Measurements from ENCODE around the gene WLS. TPM values are rescaled to one million over a fixed set of nuclear protein-coding genes. Genes with fewer than 3 reads are reported as not detected.

The WLS gene
- polyA plus RNA-seq, 1 donor from 2014 or later, result 8.8 TPM

DNA sequence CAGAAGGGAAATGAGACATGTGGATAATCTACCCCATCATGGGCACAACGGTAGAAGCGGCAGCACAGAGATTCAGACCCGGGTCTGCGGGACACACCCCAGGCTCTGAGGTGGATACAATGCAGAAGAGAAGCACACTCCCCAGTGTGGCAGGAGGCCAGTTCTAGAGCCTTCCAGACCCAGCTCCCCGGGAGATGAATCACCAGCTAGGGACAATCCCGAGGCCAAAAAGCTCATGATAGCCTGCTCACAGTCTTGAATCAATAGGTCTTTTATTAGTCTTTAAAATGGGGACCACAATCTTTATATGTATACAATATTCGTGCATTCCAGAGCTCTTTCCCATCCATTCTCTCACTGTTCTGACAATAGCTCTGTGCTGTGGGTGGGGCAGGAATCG, 124.6 kb downstream of the WLS start:
- H3K9me2 ChIP-seq (ENCODE audit: insufficient read depth, low read length), result no peaks in the 10 kb centered on the region
- H3K79me2 ChIP-seq (replicated peaks; ENCODE audit: insufficient read depth, low read length), result no peaks in the 10 kb centered on the region
- no peak overlapping the region for H2AFZ ChIP-seq (ENCODE audit: low read depth, low read length)
- H3K27me3 ChIP-seq (ENCODE audit: insufficient read depth, low read depth, low read length), result no peaks in the 10 kb centered on the region
- H3K27ac ChIP-seq (ENCODE audit: low read length), result no peak overlapping the region
- no peak overlapping the region for H3K9ac ChIP-seq (ENCODE audit: low read length)
- H3K4me2 ChIP-seq (ENCODE audit: low read length), result no peak overlapping the region
- H3F3A ChIP-seq (ENCODE audit: insufficient read depth, low read length, poor library complexity, severe bottlenecking), result no peaks in the 10 kb centered on the region
- no peak overlapping the region for H3K4me3 ChIP-seq (ENCODE audit: low read length)
- no peaks in the 10 kb centered on the region for H3K9me3 ChIP-seq (ENCODE audit: low read length)
- no peaks in the 10 kb centered on the region for H3K36me3 ChIP-seq (ENCODE audit: insufficient read depth, low read length)
- no peak for TF ChIP-seq REST (IDR thresholded peaks at IDR 0.05; ENCODE audit: borderline replicate concordance)
- TF ChIP-seq TAF1 (IDR thresholded peaks at IDR 0.05; ENCODE audit: low read depth), result no peak
- no peak for TF ChIP-seq CTCF (IDR thresholded peaks at IDR 0.05; ENCODE audit: poor library complexity, severe bottlenecking)
- no peak for TF ChIP-seq MXI1 (conservative IDR thresholded peaks at IDR 0.05; ENCODE audit: poor library complexity, severe bottlenecking)
- TF ChIP-seq EZH2 (IDR thresholded peaks at IDR 0.05; ENCODE audit: borderline replicate concordance, insufficient read depth, low read length, poor library complexity, severe bottlenecking), result no peak
- H4K20me1 ChIP-seq (ENCODE audit: insufficient read depth), result no peaks in the 10 kb centered on the region

DNA sequence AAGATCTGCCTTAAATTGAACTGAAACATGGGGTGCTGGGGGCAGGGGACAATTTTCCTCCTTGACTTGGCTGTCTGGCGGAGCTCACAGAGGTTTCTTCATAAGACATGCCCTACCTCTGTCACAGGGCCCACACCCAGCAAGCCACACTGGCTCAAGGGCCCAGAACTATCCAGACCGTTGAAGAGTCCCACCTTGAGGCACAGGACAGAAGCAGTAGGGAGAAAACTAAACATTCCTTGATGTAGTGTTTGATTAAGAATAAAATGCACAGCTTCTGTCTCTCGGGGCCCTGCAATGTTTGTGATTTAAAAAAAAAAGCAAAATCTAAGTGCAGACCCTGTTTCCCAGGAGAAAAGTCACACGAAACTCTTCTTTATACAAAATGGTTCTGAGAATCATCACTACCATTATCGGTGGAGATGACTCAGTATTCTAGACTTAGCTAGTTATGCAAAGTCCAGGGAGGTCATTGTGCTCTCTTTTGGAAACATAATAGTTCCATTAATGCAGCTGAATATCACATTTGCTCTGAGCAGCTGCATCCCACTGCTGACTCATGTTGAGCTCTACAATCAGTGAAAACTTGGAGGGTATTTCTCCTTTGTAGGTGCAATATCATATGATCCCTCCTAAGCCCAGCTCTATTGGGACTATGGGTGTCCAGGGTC, 128.3 kb downstream of the WLS start:
- Histone ChIP-seq H4K20me1 (ENCODE audit: insufficient read depth) (no peaks in the 10 kb centered on the region), H2AFZ (ENCODE audit: low read depth, low read length) (no peak overlapping the region), H3K27me3 (ENCODE audit: insufficient read depth, low read depth, low read length) (no peaks in the 10 kb centered on the region), H3K9me2 (ENCODE audit: insufficient read depth, low read length) (no peaks in the 10 kb centered on the region), H3K36me3 (ENCODE audit: insufficient read depth, low read length) (no peaks in the 10 kb centered on the region), H3K9me3 (ENCODE audit: low read length) (no peaks in the 10 kb centered on the region), H3K27ac (ENCODE audit: low read length) (no peak overlapping the region), H3K4me2 (ENCODE audit: low read length) (no peak overlapping the region), H3K4me3 (ENCODE audit: low read length) (no peak overlapping the region), H3K9ac (ENCODE audit: low read length) (no peak overlapping the region), H3K79me2 (replicated peaks; ENCODE audit: insufficient read depth, low read length) (no peaks in the 10 kb centered on the region), H3F3A (ENCODE audit: insufficient read depth, low read length, poor library complexity, severe bottlenecking) (no peaks in the 10 kb centered on the region)
- TF ChIP-seq EP300 (conservative IDR thresholded peaks at IDR 0.05; ENCODE audit: poor library complexity, severe bottlenecking), result no peak

DNA sequence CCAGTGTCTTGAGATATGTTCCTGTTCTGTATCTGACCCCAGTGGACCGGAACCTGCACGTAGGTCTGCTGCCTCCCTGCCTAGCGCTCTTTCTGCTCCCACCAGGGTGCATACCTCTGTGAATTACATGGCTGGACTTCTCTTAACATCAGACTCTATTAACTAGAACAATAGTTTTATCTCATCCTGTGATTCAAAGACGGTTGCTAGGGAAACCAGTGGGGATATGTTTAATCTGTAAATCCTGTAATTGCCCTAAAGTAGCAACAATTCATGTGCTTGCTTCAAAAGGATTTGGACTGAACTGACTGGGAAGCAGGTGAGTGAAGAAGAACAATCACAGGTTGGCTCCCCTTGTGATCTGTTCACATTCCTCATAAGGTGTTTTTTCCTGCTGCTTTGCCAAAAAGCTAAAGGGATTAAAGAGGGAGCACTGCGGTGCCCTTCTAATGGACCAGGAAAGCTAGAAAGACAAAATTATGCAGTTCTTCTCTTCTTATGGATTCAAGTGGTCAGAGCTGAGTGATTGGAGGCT, 129.2 kb downstream of the WLS start:
- H3K4me2 ChIP-seq (ENCODE audit: low read length), result no peak overlapping the region

More for the DNA sequence above, 129.2 kb downstream of the WLS start:
- H3K9ac ChIP-seq (ENCODE audit: low read length), result peak overlapping the region; percentile 4
- H4K20me1 ChIP-seq (ENCODE audit: insufficient read depth), result no peaks in the 10 kb centered on the region
- H3K27me3 ChIP-seq (ENCODE audit: insufficient read depth, low read depth, low read length), result no peaks in the 10 kb centered on the region
- H2AFZ ChIP-seq (ENCODE audit: low read depth, low read length), result peak overlapping the region; percentile 10
- H3K4me3 ChIP-seq (ENCODE audit: low read length), result peak overlapping the region; percentile 4
- TF ChIP-seq RAD21 (conservative IDR thresholded peaks at IDR 0.05) (no peak), CTCF (IDR thresholded peaks at IDR 0.05; ENCODE audit: poor library complexity, severe bottlenecking) (no peak), POLR2AphosphoS5 (IDR thresholded peaks at IDR 0.05) (no peak), REST (IDR thresholded peaks at IDR 0.05; ENCODE audit: borderline replicate concordance) (no peak)
- H3K27ac ChIP-seq (ENCODE audit: low read length), result peak overlapping the region; percentile 44
- H3K9me3 ChIP-seq (ENCODE audit: low read length), result no peaks in the 10 kb centered on the region
- H3K79me2 ChIP-seq (replicated peaks; ENCODE audit: insufficient read depth, low read length), result no peaks in the 10 kb centered on the region
- H3F3A ChIP-seq (ENCODE audit: insufficient read depth, low read length, poor library complexity, severe bottlenecking), result no peaks in the 10 kb centered on the region
- no peaks in the 10 kb centered on the region for H3K36me3 ChIP-seq (ENCODE audit: insufficient read depth, low read length)
- no peaks in the 10 kb centered on the region for H3K9me2 ChIP-seq (ENCODE audit: insufficient read depth, low read length)

All from neural cell (in vitro differentiated cells).